HCT116 (cell line): ENCODE measurements around the gene AAK1. TPM values are rescaled to one million over a fixed set of nuclear protein-coding genes. Genes with fewer than 3 reads are reported as not detected.

ENCODE experiments used
- ATAC-seq: fragments of 200-7000 bp; cut with Tn5 transposase; 2 replicates; pipeline ENCODE4 v1.9.1; 2020; ENCODE audit warnings: mild to moderate bottlenecking, moderate library complexity
- BruUV-seq: library from RNA; stranded (reverse); fragments of 400-500 nt; replicated peaks from 2 replicates; lab custom pipeline; 2021; lab: Mats Ljungman, UMichigan
- CTCF ChIA-PET: fragments of 300-600 bp; sonication (Branson Sonifier 250); formaldehyde crosslinking; loops from one replicate; lab custom pipeline; 2021; ENCODE audit warnings: antibody characterized with exemption; lab: Charles Lee
- POLR2A ChIA-PET: fragments of 300-600, 350-600 bp; sonication (Branson Sonifier 250); formaldehyde crosslinking; loops from one replicate; lab custom pipeline; 2021; ENCODE audit warnings: antibody characterized with exemption; lab: Charles Lee
- RAD21 ChIA-PET, 2 experiments: fragments of 300-600 bp; sonication (Branson Sonifier 250); formaldehyde crosslinking; loops; one replicate each; lab custom pipeline; 2023; ENCODE audit warnings: low total read pairs in 2 of 2; ENCODE audit not compliant: uncharacterized antibody in 2 of 2, unreplicated experiment in 2 of 2, low non-redundant PET in 1 of 2; lab: Charles Lee
- DNase-seq: peaks from one replicate; pipeline ENCODE4 v3.0.0-alpha.2; 2010; ENCODE audit warnings: low read depth, low spot score
- H2AFZ ChIP-seq: fragments of 200-600 bp; shearing (Covaris generic), sonication (generic); 2 replicates; pipeline ENCODE4 v1.6.1; 2017; ENCODE audit warnings: low read depth, mixed run types, mixed read lengths, antibody characterized with exemption, low read length; ENCODE audit not compliant: poor library complexity, severe bottlenecking
- H3K27ac ChIP-seq: 2 replicates; pipeline ENCODE4 v1.5.1; 2012; ENCODE audit warnings: low read depth, low read length
- H3K27me3 ChIP-seq: fragments of 200-600 bp; sonication (generic); 2 replicates; pipeline ENCODE4 v1.6.1; 2016; ENCODE audit warnings: mixed run types, low read length, mixed read lengths; ENCODE audit not compliant: insufficient read depth
- H3K36me3 ChIP-seq, 2 experiments: fragments of 200-500 bp in 1 of 2; fragments of 200-600 bp in 1 of 2; sonication (Bioruptor generic) in 1 of 2; sonication (generic) in 1 of 2; 2 replicates each; pipeline versions ENCODE4 v1.5.1 to v1.6.1; 2014 to 2016; ENCODE audit warnings: low read length in 2 of 2, inconsistent platforms in 1 of 2, mixed read lengths in 1 of 2, mixed run types in 1 of 2; ENCODE audit not compliant: insufficient read depth in 2 of 2, control insufficient read depth in 1 of 2
- H3K4me1 ChIP-seq, 2 experiments: fragments of 200-600 bp in 1 of 2; sonication (generic) in 1 of 2; 2 replicates each; pipeline versions ENCODE4 v1.5.1 to v1.6.1; 2012 to 2017; ENCODE audit warnings: low read length in 2 of 2, inconsistent platforms in 1 of 2, mild to moderate bottlenecking in 1 of 2, mixed read lengths in 1 of 2, mixed run types in 1 of 2, moderate library complexity in 1 of 2; ENCODE audit not compliant: insufficient read depth in 2 of 2, control insufficient read depth in 1 of 2
- H3K4me2 ChIP-seq: fragments of 200-600 bp; sonication (generic); 2 replicates; pipeline ENCODE4 v1.6.1; 2017; ENCODE audit warnings: mixed run types, low read length, mixed read lengths
- H3K4me3 ChIP-seq, 2 experiments: fragments of 200-600 bp in 1 of 2; sonication (generic) in 1 of 2; replicated peaks in 1 of 2; 2 replicates each; pipeline ENCODE4 v1.5.1; 2011 to 2016; ENCODE audit warnings: low read length in 2 of 2, control low read depth in 1 of 2, low read depth in 1 of 2, mild to moderate bottlenecking in 1 of 2, mixed read lengths in 1 of 2, mixed run types in 1 of 2
- H3K79me2 ChIP-seq: fragments of 200-600 bp; sonication (generic); 2 replicates; pipeline ENCODE4 v1.6.1; 2017; ENCODE audit warnings: mild to moderate bottlenecking, mixed run types, low read length, moderate library complexity, mixed read lengths; ENCODE audit not compliant: insufficient read depth
- H3K9ac ChIP-seq: fragments of 200-600 bp; sonication (generic); 2 replicates; pipeline ENCODE4 v1.6.1; 2016; ENCODE audit warnings: low read length, mixed read lengths
- H3K9me2 ChIP-seq: fragments of 200-600 bp; sonication (generic), shearing (Covaris generic); 2 replicates; pipeline ENCODE4 v1.6.1; 2017; ENCODE audit warnings: mixed run types, mild to moderate bottlenecking, moderate library complexity; ENCODE audit not compliant: insufficient read depth
- H3K9me3 ChIP-seq, 2 experiments: fragments of 200-500 bp in 1 of 2; fragments of 200-600 bp in 1 of 2; sonication (Bioruptor generic) in 1 of 2; sonication (generic) in 1 of 2; 2 replicates each; pipeline ENCODE4 v1.6.1; 2014 to 2017; ENCODE audit warnings: low read length in 2 of 2, mixed read lengths in 2 of 2, inconsistent platforms in 1 of 2, low read depth in 1 of 2, mild to moderate bottlenecking in 1 of 2, mixed run types in 1 of 2, moderate library complexity in 1 of 2; ENCODE audit not compliant: control insufficient read depth in 1 of 2, insufficient read depth in 1 of 2
- H4K20me1 ChIP-seq: fragments of 200-600 bp; sonication (generic), shearing (Covaris generic); 2 replicates; pipeline ENCODE4 v1.6.1; 2017; ENCODE audit warnings: mixed run types, mild to moderate bottlenecking, moderate library complexity; ENCODE audit not compliant: insufficient read depth
- CEBPB ChIP-seq: IDR thresholded peaks from 2 replicates; pipeline ENCODE4 v1.6.1; 2012; ENCODE audit warnings: low read depth
- CTCF ChIP-seq, 3 experiments: fragments of 200-600 bp in 1 of 3; sonication (generic) in 1 of 3; IDR thresholded peaks in 2 of 3; conservative IDR thresholded peaks in 1 of 3; 2 replicates each; pipeline ENCODE4 v1.5.1; 2012 to 2017; ENCODE audit warnings: low read depth in 2 of 3, low read length in 2 of 3, antibody characterized with exemption in 1 of 3, borderline replicate concordance in 1 of 3, control low read depth in 1 of 3, mild to moderate bottlenecking in 1 of 3, mixed read lengths in 1 of 3, mixed run types in 1 of 3, moderate library complexity in 1 of 3; ENCODE audit not compliant: insufficient read depth in 1 of 3
- MAX ChIP-seq: IDR thresholded peaks from 2 replicates; pipeline ENCODE4 v1.6.1; 2012
- RAD21 ChIP-seq: IDR thresholded peaks from 2 replicates; pipeline ENCODE4 v1.6.1; 2012; ENCODE audit warnings: low read depth, mild to moderate bottlenecking
- SIN3A ChIP-seq: IDR thresholded peaks from 2 replicates; pipeline ENCODE4 v1.6.1; 2012; ENCODE audit warnings: low read depth
- YY1 ChIP-seq: IDR thresholded peaks from 2 replicates; pipeline ENCODE4 v1.6.1; 2011; ENCODE audit warnings: low read length, low read depth, moderate library complexity, mild to moderate bottlenecking; ENCODE audit not compliant: insufficient replicate concordance; ENCODE audit errors: extremely low read depth
- ZNF274 ChIP-seq: fragments of 200-500 bp; sonication (Bioruptor generic); IDR thresholded peaks from 2 replicates; pipeline ENCODE4 v1.6.1; 2014; ENCODE audit warnings: mild to moderate bottlenecking, low read depth, low read length, inconsistent platforms
- intact Hi-C: fragments of 100-400 bp; cut with micrococcal nuclease; formaldehyde crosslinking; loops from 2 replicates; pipeline ENCODE4 v1.10.0; 2022
- total RNA-seq: library from RNA; stranded (reverse); gene quantifications from one replicate; pipeline ENCODE4 v1.2.1, GENCODE V29; 2021; ENCODE audit not compliant: unreplicated experiment

AAK1 gene
- total RNA-seq, 1 experiment from 2014 or later, result 32.0 TPM

GRCh38 chr2:69584127-69584889 is 59.2 kb downstream of the AAK1 start:
- ATAC-seq (no peak), DNase-seq (no peak)
- TF ChIP-seq YY1 (no peak), ZNF274 (no peak), CTCF (IDR thresholded peaks at IDR 0.05 in 2 of 3, conservative IDR thresholded peaks at IDR 0.05 in 1 of 3; ENCODE audit: borderline replicate concordance in 1 of 3, insufficient read depth in 1 of 3, low read depth in 2 of 3, low read length in 2 of 3) (no peak), RAD21 (no peak), SIN3A (no peak), CEBPB (no peak), MAX (no peak)
- no TSS peak for BruUV-seq
- H3K4me2 ChIP-seq, result no peak overlapping the region
- intact Hi-C loops, result no loop called here
- H3K36me3 ChIP-seq, result no peaks in the 10 kb centered on the region
- H2AFZ ChIP-seq, result no peak overlapping the region
- no peak overlapping the region for H3K9ac ChIP-seq
- ChIA-PET POLR2A (no interaction called here), CTCF (no interaction called here), RAD21 (no interaction called here)
- H3K27ac ChIP-seq, result no peak overlapping the region
- H4K20me1 ChIP-seq, result no peaks in the 10 kb centered on the region
- H3K79me2 ChIP-seq, result no peaks in the 10 kb centered on the region
- H3K27me3 ChIP-seq, result no peaks in the 10 kb centered on the region
- no peaks in the 10 kb centered on the region for H3K9me3 ChIP-seq
- no peaks in the 10 kb centered on the region for H3K4me1 ChIP-seq
- H3K4me3 ChIP-seq, result no peak overlapping the region
- H3K9me2 ChIP-seq, result no peaks in the 10 kb centered on the region
